Measurements from ENCODE around the gene CLMN. TPM values are rescaled to one million over a fixed set of nuclear protein-coding genes. Genes with fewer than 3 reads are reported as not detected.

Gene CLMN
- total and polyA plus RNA-seq, 2 donors (not counting 3 experiments of a cell fraction or from before 2014, with no cell fraction given) = 0.72 to 9.6 TPM

GRCh38 chr14:95323917-95324316, 4.2 kb upstream of the CLMN start:
- Histone ChIP-seq H3K79me2 (ENCODE audit: control insufficient read depth, insufficient read depth, low read length) (no peaks in the 10 kb centered on the region), H3K36me3 (ENCODE audit: control insufficient read depth in 2 of 2, extremely low read depth in 1 of 2, insufficient read depth in 2 of 2, low read length in 2 of 2) (no peaks in the 10 kb centered on the region), H3K27ac (ENCODE audit: insufficient read depth, low read depth, low read length) (no peak overlapping the region), H3K4me1 (ENCODE audit: control insufficient read depth, extremely low read depth, insufficient read depth, low read length) (no peaks in the 10 kb centered on the region), H4K20me1 (replicated peaks; ENCODE audit: control insufficient read depth, extremely low read depth, insufficient read depth, low read length) (no peaks in the 10 kb centered on the region), H3K27me3 (ENCODE audit: control insufficient read depth in 2 of 2, insufficient read depth in 2 of 2, low read length in 2 of 2) (peaks cover 2 to 3% of the 10 kb centered on the region in 2 experiments), H3K9me1 (replicated peaks; ENCODE audit: control insufficient read depth, extremely low read depth, insufficient read depth, low read length) (no peaks in the 10 kb centered on the region), H3K4me2 (ENCODE audit: insufficient read depth, low read length) (no peak overlapping the region), H3K9me3 (replicated peaks; ENCODE audit: control insufficient read depth, insufficient read depth, low read length) (no peaks in the 10 kb centered on the region), H3K4me3 (replicated peaks in 1 of 3; ENCODE audit: insufficient read depth in 1 of 3, low read depth in 1 of 3, low read length in 3 of 3) (no peak overlapping the region), H3K9ac (replicated peaks; ENCODE audit: extremely low read depth, insufficient read depth, low read length) (no peak overlapping the region), H2AFZ (ENCODE audit: low read depth, low read length) (no peak overlapping the region)
- FAIRE-seq = no peak
- ChIA-PET CTCF (no interaction called here), POLR2A (no interaction called here)
- dilution Hi-C loops (cut with MboI; ENCODE audit: extremely low pct_ligation_motif_present, low sequenced_read_pairs) = no loop called here
- intact Hi-C loops (cut with micrococcal nuclease) = no loop called here
- no peak for DNase-seq (ENCODE audit: low read depth, low spot score)
- BruUV-seq (replicated peaks) = no TSS peak
- TF ChIP-seq JUN (IDR thresholded peaks at IDR 0.05; ENCODE audit: borderline replicate concordance, insufficient read depth, insufficient read length, low read depth) = no peak
- no peak for TF ChIP-seq GATA2 (IDR thresholded peaks at IDR 0.05; ENCODE audit: insufficient read depth, insufficient read length, low read depth, low read length)
- no peak for TF ChIP-seq MAX (IDR thresholded peaks at IDR 0.05; ENCODE audit: insufficient read depth, insufficient read length)
- TF ChIP-seq POLR2A (IDR thresholded peaks at IDR 0.05; ENCODE audit: low read depth, low read length) = no peak
- TF ChIP-seq FOS (IDR thresholded peaks at IDR 0.05; ENCODE audit: borderline replicate concordance, insufficient read depth, low read length) = no peak
- no peak for TF ChIP-seq POLR2AphosphoS5 (IDR thresholded peaks at IDR 0.05; ENCODE audit: insufficient read depth, low read depth, low read length)
- TF ChIP-seq CTCF (IDR thresholded peaks at IDR 0.05; ENCODE audit: extremely low read depth in 1 of 2, insufficient read depth in 1 of 2, low read depth in 1 of 2, low read length in 2 of 2) = no peak
- TF ChIP-seq MYC (IDR thresholded peaks at IDR 0.05; ENCODE audit: low read depth, low read length) = no peak
- TF ChIP-seq EZH2 (IDR thresholded peaks at IDR 0.05; ENCODE audit: borderline replicate concordance, low read depth, low read length, severe bottlenecking) = no peak
